NOMO-1 treated with dmso at 0.1 percent for 144 hours (cell line): ENCODE results near the gene LPIN3.

Source experiments
- DNase-seq: peaks from one replicate; lab custom pipeline; 2025; ENCODE audit not compliant: unreplicated experiment; lab: John Stamatoyannopoulos, UW

The LPIN3 gene

GRCh38 chr20:41320976-41321375 lies 19.6 kb upstream of the LPIN3 start:
- DNase-seq = no peak

GRCh38 chr20:41327178-41327577 lies 13.4 kb upstream of the LPIN3 start:
- DNase-seq = no peak

- DNase-seq = peak; percentile 80
These were observed 10.9 kb upstream of the LPIN3 start for GRCh38 chr20:41329435-41330342.

GRCh38 chr20:41330343-41330720 lies 10.3 kb upstream of the LPIN3 start:
- no peak for DNase-seq

GRCh38 chr20:41330941-41331340 lies 9.7 kb upstream of the LPIN3 start:
- no peak for DNase-seq

GRCh38 chr20:41331731-41332130 lies 8.9 kb upstream of the LPIN3 start:
- DNase-seq = no peak

GRCh38 chr20:41334036-41334435 lies 6.6 kb upstream of the LPIN3 start:
- no peak for DNase-seq

GRCh38 chr20:41334443-41335421 lies 5.9 kb upstream of the LPIN3 start:
- DNase-seq = no peak

GRCh38 chr20:41335591-41335990 lies 5.0 kb upstream of the LPIN3 start:
- DNase-seq = no peak

- no peak for DNase-seq
These were observed 3.7 kb upstream of the LPIN3 start for GRCh38 chr20:41336711-41337492.

- peak; percentile 9 for DNase-seq
These were observed 679 bp upstream of the LPIN3 start for GRCh38 chr20:41339957-41340326.

GRCh38 chr20:41342474-41343464 lies 2.1 kb downstream of the LPIN3 start:
- DNase-seq = no peak

GRCh38 chr20:41344477-41344876 lies 3.9 kb downstream of the LPIN3 start:
- DNase-seq = no peak

GRCh38 chr20:41344938-41345728 lies 4.5 kb downstream of the LPIN3 start:
- DNase-seq = no peak

- no peak for DNase-seq
These were observed 5.1 kb downstream of the LPIN3 start for GRCh38 chr20:41345729-41346067.

- DNase-seq = no peak
These were observed 7.2 kb downstream of the LPIN3 start for GRCh38 chr20:41347523-41348429.

- DNase-seq = no peak
These were observed 8.0 kb downstream of the LPIN3 start for GRCh38 chr20:41348430-41349172.
